ENCODE data around the gene SOX5.
A peak's percentile ranks its signal among the peaks of the same experiment; 100 is the strongest.
"Not testable (repeated sequence)": the region's sequence is repeated elsewhere in the genome, so short reads cannot be mapped to it uniquely, and the experiment has no call there.

Gene SOX5

DNA sequence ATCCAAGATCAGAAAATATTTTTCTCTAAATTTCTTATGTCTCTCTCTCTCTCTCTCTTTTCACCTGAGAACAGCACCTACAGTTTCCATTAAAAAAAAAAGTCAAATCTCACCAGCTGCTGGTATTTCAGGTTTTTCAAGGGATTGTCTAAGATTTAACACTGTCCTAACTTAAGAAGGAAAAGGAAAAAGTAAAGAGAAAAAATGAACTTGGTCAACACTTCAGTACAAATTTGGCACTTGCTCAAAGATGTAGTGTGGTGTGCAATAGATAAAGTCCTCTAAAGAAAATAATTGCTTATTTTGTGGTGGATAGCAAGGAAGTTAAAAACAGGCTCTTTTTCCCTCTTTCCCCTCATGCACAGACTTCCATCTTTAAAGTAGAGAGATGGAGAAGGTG lies 416.2 kb downstream of the SOX5 start:
- no peak for DNase-seq (ENCODE audit: low read depth)
- no peak overlapping the region for H3K4me3 ChIP-seq (ENCODE audit: control insufficient read depth, low read depth, low read length)
- TF ChIP-seq, protein P1, sequence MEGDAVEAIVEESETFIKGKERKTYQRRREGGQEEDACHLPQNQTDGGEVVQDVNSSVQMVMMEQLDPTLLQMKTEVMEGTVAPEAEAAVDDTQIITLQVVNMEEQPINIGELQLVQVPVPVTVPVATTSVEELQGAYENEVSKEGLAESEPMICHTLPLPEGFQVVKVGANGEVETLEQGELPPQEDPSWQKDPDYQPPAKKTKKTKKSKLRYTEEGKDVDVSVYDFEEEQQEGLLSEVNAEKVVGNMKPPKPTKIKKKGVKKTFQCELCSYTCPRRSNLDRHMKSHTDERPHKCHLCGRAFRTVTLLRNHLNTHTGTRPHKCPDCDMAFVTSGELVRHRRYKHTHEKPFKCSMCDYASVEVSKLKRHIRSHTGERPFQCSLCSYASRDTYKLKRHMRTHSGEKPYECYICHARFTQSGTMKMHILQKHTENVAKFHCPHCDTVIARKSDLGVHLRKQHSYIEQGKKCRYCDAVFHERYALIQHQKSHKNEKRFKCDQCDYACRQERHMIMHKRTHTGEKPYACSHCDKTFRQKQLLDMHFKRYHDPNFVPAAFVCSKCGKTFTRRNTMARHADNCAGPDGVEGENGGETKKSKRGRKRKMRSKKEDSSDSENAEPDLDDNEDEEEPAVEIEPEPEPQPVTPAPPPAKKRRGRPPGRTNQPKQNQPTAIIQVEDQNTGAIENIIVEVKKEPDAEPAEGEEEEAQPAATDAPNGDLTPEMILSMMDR (conservative IDR thresholded peaks at IDR 0.05; ENCODE audit: control insufficient read depth, insufficient read depth, low read depth, low read length): no peak

DNA sequence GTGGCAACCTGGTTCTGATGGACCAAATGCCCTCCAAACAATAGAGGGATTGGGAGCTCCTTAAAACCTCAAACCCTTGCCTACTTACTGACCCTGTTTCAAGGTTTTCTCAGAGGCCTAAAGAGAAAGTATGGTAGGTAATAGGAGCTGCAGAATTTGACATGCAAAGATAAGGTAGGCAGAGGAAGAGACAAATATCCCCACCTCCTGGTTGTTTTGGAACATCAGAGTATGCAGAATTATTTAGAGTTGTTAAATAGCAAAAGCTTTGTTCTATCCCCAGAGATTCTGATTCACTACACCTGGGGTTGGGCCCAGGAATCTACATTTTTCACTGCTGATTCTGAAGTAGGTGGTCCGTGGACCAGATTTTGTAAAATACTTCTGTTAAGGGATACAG lies 421.2 kb downstream of the SOX5 start:
- no peak overlapping the region for H3K4me3 ChIP-seq (ENCODE audit: control insufficient read depth, low read depth, low read length)
- TF ChIP-seq, protein P1 (conservative IDR thresholded peaks at IDR 0.05; ENCODE audit: control insufficient read depth, insufficient read depth, low read depth, low read length): no peak
- DNase-seq (ENCODE audit: low read depth): no peak

DNA sequence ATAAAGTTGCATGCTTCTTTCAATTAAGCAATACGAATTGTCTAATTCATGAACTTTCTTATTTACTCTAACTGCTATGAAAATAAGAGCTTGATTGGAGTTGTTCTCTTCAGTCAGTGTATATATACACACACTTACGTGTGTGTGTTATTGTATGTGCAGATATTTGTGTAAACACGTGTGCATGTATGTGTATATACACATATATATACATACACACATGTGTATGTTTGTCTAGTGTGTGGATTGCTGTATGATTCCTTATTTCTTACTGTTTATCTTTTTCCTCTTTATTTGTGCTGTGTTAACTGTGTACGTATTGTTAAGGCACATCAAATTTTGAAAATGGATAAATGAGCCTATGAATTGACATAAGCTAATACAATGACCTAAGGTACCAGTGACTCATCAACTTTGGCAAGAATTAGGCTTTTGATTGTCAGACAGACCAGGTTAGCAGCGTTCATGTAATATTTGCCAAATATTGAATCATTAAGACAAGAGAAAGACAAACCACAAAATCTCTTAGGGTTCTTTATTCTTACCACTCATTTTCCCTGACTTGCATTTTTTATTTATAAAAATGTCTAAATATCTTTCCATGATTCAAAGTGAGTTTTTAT lies 423.9 kb downstream of the SOX5 start:
- TF ChIP-seq, protein P1 (conservative IDR thresholded peaks at IDR 0.05; ENCODE audit: control insufficient read depth, insufficient read depth, low read depth, low read length): no peak
- peak; percentile 24 for DNase-seq (ENCODE audit: low read depth)
- no peak overlapping the region for H3K4me3 ChIP-seq (ENCODE audit: control insufficient read depth, low read depth, low read length)

DNA sequence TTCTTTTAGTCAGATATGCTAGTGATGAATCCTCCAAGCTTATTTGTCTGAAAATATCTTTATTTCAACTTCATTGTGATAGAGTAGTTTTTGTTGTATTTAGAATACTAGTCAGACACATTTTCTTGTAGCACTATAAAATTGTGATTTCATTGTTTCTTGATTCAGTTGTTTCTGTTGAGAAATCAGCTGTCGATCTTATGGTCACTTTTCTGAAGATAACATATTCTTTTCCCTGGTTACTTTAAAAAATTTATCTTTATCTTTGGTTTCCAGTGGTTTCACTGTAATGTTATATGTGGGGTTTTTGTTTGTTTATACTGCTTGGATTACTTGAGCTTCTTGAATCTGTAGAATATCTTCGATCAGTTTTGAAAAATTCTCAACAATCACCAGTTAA lies 426.1 kb downstream of the SOX5 start:
- TF ChIP-seq, protein P1 (conservative IDR thresholded peaks at IDR 0.05; ENCODE audit: control insufficient read depth, insufficient read depth, low read depth, low read length): no peak
- no peak for DNase-seq (ENCODE audit: low read depth)
- H3K4me3 ChIP-seq (ENCODE audit: control insufficient read depth, low read depth, low read length): no peak overlapping the region

DNA sequence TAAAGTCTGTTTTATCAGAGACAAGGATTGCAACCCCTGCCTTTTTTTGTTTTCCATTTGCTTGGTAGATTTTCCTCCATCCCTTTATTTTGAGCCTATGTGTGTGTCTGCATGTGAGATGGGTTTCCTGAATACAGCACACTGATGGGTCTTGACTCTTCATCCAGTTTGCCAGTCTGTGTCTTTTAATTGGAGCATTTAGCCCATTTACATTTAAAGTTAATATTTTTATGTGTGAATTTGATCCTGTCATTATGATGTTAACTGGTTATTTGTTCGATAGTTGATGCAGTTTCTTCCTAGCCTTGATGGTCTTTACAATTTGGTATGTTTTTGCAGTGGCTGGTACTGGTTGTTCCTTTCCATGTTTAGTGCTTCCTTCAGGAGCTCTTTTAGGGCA lies 430.0 kb downstream of the SOX5 start:
- not testable (repeated sequence) for DNase-seq (ENCODE audit: low read depth); H3K4me3 ChIP-seq (ENCODE audit: control insufficient read depth, low read depth, low read length)

DNA sequence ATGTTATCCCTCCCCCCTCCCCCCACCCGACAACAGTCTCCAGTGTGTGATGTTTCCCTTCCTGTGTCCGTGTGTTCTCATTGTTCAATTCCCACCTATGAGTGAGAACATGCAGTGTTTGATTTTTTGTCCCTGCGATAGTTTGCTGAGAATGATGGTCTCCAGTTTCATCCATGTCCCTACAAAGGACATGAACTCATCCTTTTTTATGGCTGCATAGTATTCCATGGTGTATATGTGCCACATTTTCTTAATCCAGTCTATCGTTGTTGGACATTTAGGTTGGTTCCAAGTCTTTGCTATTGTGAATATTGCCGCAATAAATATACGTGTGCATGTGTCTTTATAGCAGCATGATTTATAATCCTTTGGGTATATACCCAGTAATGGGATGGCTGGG lies 433.7 kb downstream of the SOX5 start:
- DNase-seq (ENCODE audit: low read depth); H3K4me3 ChIP-seq (ENCODE audit: control insufficient read depth, low read depth, low read length): not testable (repeated sequence)

DNA sequence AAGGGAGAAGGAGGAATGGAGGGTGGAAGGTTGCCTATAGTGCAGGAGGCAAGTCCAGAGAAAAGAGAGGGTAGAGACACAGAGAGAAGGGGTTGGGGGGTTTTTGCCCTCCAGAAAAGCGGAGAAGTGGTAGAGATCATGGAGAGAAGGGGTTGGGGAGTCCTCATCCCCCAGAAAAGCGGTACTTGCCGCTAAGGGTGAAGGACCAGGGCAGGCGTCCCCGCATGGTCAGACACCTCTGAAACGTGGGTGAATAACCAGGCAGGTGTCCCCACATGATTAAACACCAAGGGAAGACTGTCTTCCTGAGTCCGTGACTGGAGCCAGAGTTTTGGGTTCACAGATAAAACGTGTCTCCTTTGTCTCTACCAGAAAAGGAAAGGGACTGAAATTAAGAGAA lies 439.0 kb downstream of the SOX5 start:
- TF ChIP-seq, protein P1 (conservative IDR thresholded peaks at IDR 0.05; ENCODE audit: control insufficient read depth, insufficient read depth, low read depth, low read length): no peak
- H3K4me3 ChIP-seq (ENCODE audit: control insufficient read depth, low read depth, low read length): no peak overlapping the region
- no peak for DNase-seq (ENCODE audit: low read depth)

DNA sequence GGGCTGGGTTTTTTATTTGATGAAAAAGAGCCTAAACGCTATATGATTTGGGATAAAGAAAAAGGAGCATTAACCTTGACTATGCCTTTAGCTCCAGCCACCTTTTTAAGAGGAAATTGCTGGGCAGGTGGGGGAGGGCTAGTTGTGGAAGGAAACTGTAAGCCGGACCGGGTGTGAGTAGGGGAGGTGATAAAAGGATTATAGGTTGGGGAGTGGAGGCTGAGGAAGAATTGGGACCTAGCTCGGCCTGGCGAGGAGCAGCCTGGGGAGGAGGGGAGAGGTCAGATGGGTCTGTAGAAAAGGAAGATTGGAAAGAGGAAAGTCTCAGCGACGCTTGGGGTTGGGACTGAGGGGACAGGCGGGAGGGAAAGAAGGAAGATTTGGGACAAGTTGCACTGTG lies 439.6 kb downstream of the SOX5 start:
- not testable (repeated sequence) for DNase-seq (ENCODE audit: low read depth); H3K4me3 ChIP-seq (ENCODE audit: control insufficient read depth, low read depth, low read length)

DNA sequence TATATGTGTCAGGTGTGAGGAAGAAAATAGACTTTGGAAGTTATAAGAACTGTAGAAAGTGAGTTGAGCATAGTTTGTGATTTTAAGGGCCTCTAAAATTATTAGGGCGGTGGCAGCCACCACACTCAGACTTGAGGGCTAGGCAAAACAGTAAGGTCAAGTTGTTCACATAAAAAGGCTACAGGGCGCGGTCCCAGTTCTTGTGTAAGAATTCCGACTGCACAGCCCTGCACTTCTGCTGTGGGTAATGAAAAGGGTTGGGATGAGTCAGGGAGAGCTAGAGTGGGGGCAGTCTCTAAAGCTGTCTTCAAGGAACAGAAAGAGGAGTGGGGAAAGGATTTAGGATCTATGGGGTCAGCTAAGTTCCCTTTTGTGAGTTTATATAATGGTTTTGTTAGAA lies 441.7 kb downstream of the SOX5 start:
- H3K4me3 ChIP-seq (ENCODE audit: control insufficient read depth, low read depth, low read length); DNase-seq (ENCODE audit: low read depth): not testable (repeated sequence)

DNA sequence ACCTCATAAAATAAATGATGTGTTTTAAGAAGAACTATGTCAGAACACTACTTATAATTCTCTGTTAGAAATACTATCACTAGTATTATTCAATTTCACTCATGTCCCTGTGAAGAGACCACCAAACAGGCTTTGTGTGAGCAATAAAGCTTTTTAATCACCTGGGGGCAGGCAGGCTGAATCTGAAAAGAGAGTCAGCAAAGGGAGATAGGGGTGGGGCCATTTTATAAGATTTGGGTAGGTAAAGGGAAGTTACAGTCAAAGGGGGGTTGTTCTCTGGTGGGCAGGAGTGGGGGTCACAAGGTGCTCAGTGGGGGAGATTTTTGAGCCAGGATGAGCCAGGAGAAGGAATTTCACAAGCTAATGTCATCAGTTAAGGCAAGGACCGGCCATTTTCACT lies 443.7 kb downstream of the SOX5 start:
- H3K4me3 ChIP-seq (ENCODE audit: control insufficient read depth, low read depth, low read length); DNase-seq (ENCODE audit: low read depth): not testable (repeated sequence)

All from fibroblast of mammary gland (primary cell).